SK-N-SH treated with all-trans-retinoic acid at 6 μM for 48 hours (cell line): ENCODE data around the gene USP5.

Experiments
- BACH2 ChIP-seq: fragments of 250-450 bp; sonication (Bioruptor Pico); IDR thresholded peaks from 2 replicates; pipeline ENCODE4 v1.9.0; 2021; ENCODE audit warnings: mild to moderate bottlenecking, borderline replicate concordance
- CREB5 ChIP-seq: fragments of 250-450 bp; sonication (Bioruptor Pico); IDR thresholded peaks from 2 replicates; pipeline ENCODE4 v1.5.1; 2020; ENCODE audit warnings: low read depth, mild to moderate bottlenecking, moderate library complexity
- ESRRG ChIP-seq: fragments of 250-450 bp; sonication (Bioruptor Pico); IDR thresholded peaks from 2 replicates; pipeline ENCODE4 v1.6.1; 2021; ENCODE audit warnings: mild to moderate bottlenecking
- OSR1 ChIP-seq: fragments of 250-450 bp; sonication (Bioruptor Pico); IDR thresholded peaks from 2 replicates; pipeline ENCODE4 v1.8.0; 2022; ENCODE audit warnings: moderate library complexity, mild to moderate bottlenecking, inconsistent platforms
- PATZ1 ChIP-seq: fragments of 250-450 bp; sonication (Bioruptor Pico); IDR thresholded peaks from 2 replicates; pipeline ENCODE4 v1.8.0; 2020; ENCODE audit warnings: mild to moderate bottlenecking, moderate library complexity, borderline replicate concordance
- POU6F1 ChIP-seq: fragments of 250-450 bp; sonication (Bioruptor Pico); IDR thresholded peaks from 2 replicates; pipeline ENCODE4 v1.8.0; 2021; ENCODE audit warnings: low read depth, mild to moderate bottlenecking, moderate library complexity, borderline replicate concordance
- TCF4 ChIP-seq: fragments of 250-450 bp; sonication (Bioruptor Pico); IDR thresholded peaks from 2 replicates; pipeline ENCODE4 v1.8.0; 2021; ENCODE audit warnings: mild to moderate bottlenecking, moderate library complexity, borderline replicate concordance
- TSHZ2 ChIP-seq: fragments of 250-450 bp; sonication (Bioruptor Pico); IDR thresholded peaks from 2 replicates; pipeline ENCODE4 v1.5.0; 2020; ENCODE audit warnings: mild to moderate bottlenecking, moderate library complexity
- ZC3H10 ChIP-seq: fragments of 250-450 bp; sonication (Bioruptor Pico); IDR thresholded peaks from 2 replicates; pipeline ENCODE4 v1.5.1; 2021; ENCODE audit warnings: mild to moderate bottlenecking, moderate library complexity
- ZFP3 ChIP-seq: fragments of 250-450 bp; sonication (Bioruptor Pico); IDR thresholded peaks from 2 replicates; pipeline ENCODE4 v1.5.0; 2020; ENCODE audit warnings: mild to moderate bottlenecking, moderate library complexity
- ZFP30 ChIP-seq: fragments of 450-650 bp; formaldehyde crosslinking; IDR thresholded peaks from 2 replicates; pipeline ENCODE4 v1.5.0; 2022; ENCODE audit warnings: mild to moderate bottlenecking, moderate library complexity
- ZNF565 ChIP-seq: fragments of 450-650 bp; formaldehyde crosslinking; conservative IDR thresholded peaks from 2 replicates; pipeline ENCODE4 v1.5.0; 2020; ENCODE audit warnings: low read depth, mild to moderate bottlenecking, moderate library complexity

- TF ChIP-seq ZC3H10 (CRISPR knock-in tag), result no peak
- TF ChIP-seq TSHZ2 (CRISPR knock-in tag), result no peak
- TF ChIP-seq PATZ1 (CRISPR knock-in tag), result no peak
- TF ChIP-seq OSR1 (CRISPR knock-in tag), result no peak
- no peak for TF ChIP-seq BACH2 (CRISPR knock-in tag)
- no peak for TF ChIP-seq ZFP3
- TF ChIP-seq CREB5, result no peak
- no peak for TF ChIP-seq POU6F1 (CRISPR knock-in tag)
- TF ChIP-seq ZNF565 (CRISPR knock-in tag), result no peak
- TF ChIP-seq TCF4 (CRISPR knock-in tag), result no peak
- no peak for TF ChIP-seq ZFP30 (CRISPR knock-in tag)
- no peak for TF ChIP-seq ESRRG
These were observed 34.2 kb upstream of the USP5 start for GRCh38 chr12:6817662-6818157.
